Fibroblast of skin of left biceps (primary cell): ENCODE measurements around the gene CHCT1.
A peak's percentile ranks its signal among the peaks of the same experiment; 100 is the strongest.
"Not testable (repeated sequence)": the region's sequence is repeated elsewhere in the genome, so short reads cannot be mapped to it uniquely, and the experiment has no call there.

Experiments
- DNase-seq, 2 experiments: peaks; one replicate each; pipeline ENCODE4 v3.0.0-alpha.2; 2013; ENCODE audit warnings: low read depth in 2 of 2

Gene CHCT1

DNA sequence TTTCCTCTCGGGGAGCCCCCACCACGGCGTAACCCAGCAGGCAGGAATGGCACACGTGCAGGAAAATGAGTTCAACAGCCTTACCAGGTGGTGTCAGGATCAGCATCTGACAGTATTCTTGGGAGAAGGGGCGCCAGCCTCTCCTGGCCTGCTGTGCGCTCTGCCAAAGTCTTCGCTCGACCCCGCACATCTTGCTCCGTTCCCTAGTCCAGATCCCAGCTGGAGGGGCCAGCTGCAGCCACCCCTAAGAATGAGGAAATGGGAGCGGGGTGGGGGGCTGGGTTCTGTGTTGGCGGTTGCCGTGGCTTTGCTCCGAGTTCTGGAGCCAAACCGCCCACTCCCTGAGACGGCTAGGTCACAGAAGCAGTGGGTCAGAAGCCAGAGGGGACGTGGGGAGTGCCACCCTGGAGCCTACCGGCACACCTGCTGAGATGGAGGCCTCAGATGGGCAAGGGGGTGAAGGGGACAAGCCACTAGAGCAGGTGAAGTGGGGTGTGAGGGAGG lies at the start of gene CHCT1:
TSS of gene CHCT1 (plus strand) at position 328 of the 504 bp plus-strand sequence. CDS start at position 432, 104 bp downstream.
- no peak for DNase-seq

DNA sequence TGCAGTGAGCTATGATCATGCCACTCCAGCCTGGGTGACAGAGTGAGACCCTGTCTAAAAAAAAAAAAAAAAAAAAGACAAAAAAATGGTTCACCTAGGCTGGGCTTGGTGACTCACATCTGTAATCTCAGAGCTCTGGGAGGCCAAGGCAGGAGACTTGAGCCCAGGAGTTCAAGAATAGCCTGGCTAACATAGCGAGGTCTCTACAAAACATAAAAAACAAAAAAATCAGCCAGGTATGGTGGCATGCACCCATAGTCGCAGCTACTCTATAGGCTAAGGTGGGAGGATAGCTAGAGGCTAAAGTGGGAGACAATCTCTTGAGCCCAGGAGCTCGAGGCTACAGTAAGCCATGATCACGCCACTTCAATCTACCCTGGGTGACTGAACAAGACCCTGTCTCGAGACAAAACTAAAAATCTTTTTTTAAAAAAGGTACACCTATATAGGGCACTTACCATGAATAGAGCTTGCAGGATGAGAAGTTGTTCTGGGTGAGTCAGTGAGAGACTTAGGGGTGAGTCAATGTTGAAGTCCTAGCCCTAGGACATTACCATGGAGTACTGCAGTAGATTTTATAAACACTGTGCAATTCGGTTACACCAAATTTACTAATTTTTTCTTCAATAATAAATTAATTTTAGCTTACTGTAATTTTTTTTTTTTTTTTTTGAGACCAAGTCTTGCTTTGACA lies 49.4 kb upstream of the CHCT1 start:
- no peak for DNase-seq

DNA sequence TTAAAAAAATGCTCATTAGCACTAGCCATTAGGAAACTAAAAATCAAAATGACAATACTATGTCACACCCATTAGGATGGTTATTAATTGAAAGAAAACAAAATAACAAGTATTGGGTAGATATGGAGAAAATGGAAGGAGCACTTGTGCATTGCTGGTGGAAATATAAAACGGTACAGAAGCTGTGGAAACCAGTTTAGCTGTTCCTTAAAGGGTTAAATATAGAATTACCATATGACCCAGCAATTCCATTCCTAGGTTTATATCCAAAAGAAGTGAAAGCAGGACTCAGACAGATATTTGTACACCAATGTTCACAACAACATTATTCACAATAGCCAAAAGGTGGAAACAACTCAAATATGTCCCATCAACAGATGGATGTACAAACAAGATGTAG lies 44.1 kb upstream of the CHCT1 start:
- not testable (repeated sequence) for DNase-seq

DNA sequence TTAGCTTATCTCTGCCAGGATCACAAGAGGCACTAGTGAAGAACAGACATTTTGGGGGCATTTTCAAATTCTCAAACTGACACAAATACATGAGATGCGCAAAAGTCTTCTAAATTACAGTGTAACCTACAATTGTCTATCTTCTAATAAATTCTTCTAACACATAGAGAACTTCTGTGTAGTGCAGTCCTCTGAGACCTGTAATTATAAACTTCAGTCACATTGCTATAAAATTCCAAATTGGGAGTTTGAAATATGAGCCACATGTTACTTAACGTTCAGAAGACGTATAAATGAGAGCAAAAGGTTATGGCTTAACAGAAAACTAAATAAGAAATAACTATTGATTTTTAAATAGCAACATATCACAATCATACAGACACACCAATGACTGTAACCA lies 42.8 kb upstream of the CHCT1 start:
- not testable (repeated sequence) for DNase-seq

DNA sequence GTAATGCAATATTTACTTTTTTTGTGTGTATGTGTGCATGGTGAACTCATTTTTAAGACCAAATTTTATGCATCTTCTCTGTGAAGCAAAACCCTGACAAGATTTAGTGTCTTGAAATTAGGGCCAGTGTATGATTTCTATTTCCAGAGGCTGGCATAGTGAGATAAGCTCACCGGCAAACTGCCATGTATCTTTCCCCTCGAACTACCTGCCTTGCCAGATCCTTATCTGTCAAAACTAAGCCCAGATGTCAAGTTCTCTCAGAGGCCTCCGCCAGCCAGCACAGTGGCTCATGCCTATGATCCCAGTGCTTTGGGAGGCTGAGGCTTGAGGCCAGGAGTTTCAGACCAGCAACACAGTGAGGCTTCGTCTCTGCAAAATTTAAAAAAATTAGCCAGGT lies 40.3 kb upstream of the CHCT1 start:
- DNase-seq: no peak

DNA sequence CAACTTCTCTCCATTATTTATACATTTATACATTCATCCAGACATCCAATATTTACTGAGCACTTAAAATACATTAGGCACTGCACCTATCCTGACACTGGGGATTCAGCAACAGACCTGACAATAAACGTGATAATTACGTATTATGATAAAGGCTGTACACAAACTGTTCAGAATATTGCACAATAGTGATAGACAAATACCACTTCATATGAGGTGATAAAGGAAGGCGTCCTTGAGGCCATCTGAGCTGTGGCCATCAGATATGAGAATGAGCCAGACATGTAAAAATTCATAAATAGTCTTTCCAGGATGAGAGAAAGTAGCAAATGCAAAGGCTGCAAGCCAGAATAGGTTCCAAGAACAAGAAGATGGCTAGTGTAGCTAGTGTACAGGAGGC lies 38.9 kb upstream of the CHCT1 start:
- no peak for DNase-seq

DNA sequence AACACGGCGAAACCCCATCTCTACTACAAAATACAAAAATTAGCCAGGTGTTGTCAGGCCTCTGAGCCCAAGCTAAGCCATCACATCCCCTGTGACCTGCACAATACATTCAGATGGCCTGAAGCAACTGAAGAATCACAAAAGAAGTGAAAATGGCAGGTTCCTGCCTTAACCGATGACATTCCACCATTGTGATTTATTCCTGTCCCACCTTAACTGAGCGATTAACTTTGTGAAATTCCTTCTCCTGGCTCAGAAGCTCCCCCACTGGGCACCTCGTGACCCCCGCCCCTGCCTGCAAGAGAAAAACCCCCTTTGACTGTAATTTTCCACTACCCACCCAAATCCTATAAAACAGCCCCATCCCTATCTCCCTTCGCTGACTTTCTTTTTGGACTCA lies 37.4 kb upstream of the CHCT1 start:
- not testable (repeated sequence) for DNase-seq

DNA sequence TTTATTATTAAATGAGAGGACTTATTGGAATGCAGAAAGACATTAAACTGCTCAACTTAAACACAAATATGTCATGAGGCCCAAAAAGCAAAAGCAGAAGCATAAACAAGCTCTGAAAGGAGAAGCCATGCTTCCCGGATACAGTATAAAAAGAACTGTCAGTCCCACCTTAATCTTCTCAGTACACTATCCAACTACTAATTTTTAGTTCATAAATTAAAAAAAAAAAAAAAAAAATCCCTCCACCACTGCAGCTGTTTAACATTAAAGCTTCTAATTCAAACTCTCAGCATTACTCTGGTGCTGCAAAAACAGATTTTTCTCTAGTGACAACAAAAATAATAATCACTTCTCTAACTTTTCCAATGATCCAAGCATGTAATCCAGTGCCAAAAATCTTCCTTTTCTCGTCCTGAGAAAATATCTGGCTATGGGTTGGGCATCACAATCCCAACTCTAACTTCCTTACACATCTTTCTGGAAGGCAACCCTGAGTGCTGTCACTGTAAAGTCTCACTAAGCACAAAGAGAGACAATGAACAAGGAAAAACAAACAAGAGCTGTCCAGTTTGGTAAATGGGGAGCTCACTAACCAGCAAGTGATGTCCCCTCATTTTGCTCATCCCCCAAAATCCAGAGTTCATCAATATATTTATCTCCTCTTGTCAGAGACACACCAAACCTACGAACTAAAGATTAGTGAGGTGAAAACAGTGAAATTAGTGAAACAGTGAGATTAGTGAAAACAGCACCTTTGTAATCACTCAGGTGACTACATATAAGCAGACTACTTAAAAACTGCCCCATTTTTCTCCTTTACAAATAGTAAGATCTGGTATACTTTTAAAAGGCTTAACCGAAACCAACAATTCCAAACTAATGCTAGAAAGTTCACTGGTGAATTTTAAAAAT lies 35.9 kb upstream of the CHCT1 start:
- no peak for DNase-seq

DNA sequence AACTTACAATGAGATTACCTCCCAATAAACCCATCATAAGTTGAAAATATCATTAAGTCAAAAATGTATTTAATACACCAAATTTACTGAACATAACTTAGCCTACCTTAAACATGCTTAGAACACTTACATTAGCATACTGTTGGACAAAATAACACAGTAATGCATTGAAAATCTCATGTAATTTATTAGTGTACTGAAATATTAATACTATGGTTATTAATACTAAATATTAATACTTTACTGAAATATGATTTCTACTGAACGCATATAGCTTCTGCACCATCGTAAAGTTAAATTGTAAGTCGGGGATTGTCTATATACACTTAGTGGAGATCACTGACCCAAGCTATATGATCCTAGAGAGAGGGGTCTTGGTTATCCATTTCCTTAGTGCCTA lies 34.6 kb upstream of the CHCT1 start:
- no peak for DNase-seq

DNA sequence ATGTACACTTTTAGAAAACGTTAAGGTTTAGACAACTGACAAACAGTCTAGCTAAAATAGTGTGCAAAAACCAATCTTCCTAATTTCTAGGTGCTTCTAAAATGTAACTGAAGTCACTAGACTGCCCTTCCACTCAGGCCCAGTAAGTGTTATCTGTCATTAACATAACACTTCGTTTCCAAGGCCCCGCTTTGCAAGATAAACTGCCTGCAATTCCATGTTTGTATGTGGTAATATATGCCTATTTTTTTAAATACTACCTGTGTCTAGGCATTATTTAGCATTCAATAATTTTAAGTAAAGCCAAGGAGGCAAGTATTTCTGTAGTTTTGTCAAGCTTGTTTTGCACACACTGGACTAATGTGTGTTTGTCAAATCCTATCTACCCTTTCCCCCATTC lies 33.5 kb upstream of the CHCT1 start:
- no peak for DNase-seq

DNA sequence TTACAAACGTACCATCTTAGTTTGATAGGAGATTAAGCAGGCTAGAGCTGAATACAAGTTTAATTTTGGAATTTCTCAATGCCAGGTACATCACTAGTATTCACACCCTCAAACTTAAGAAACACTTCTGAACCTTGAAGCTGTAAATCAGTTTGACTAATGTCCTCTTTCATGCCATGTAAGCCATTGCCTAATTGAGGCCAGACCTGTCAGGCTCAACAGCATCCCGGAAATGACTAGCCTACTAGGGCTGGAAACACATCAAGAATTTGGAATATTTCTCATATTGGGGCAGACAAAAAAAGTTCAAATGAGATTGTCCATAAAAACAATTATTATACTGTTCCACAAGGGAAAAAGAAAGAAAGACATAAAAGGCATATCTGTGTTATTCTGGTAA lies 32.1 kb upstream of the CHCT1 start:
- peak; percentile 67 to 70 for DNase-seq

DNA sequence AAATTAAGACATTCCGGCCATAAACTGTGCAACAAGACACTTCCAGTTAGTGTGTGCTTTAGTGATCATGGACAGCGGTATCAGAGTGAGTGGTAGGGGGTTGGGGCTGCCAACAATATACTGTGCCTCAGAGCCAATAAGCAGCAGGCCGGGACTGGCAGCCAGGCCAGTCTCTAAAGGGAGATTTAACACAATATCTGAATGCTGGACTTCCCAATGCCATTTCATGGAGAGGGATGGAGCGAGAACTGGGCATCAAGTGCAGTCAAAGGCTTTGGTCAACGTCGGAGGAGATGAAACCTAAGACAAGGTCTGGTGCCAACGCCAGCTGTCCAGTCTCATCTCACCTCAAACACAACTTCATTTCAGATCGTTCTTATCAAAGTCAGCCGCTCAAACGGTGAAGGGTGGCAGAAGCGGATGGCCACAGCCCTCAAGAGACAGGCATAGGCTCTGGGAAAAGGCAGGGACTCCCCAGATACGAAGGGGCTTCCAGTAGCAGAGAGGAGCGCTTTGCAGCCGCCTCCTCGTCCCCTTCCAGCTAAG lies 31.3 kb upstream of the CHCT1 start:
- no peak for DNase-seq

DNA sequence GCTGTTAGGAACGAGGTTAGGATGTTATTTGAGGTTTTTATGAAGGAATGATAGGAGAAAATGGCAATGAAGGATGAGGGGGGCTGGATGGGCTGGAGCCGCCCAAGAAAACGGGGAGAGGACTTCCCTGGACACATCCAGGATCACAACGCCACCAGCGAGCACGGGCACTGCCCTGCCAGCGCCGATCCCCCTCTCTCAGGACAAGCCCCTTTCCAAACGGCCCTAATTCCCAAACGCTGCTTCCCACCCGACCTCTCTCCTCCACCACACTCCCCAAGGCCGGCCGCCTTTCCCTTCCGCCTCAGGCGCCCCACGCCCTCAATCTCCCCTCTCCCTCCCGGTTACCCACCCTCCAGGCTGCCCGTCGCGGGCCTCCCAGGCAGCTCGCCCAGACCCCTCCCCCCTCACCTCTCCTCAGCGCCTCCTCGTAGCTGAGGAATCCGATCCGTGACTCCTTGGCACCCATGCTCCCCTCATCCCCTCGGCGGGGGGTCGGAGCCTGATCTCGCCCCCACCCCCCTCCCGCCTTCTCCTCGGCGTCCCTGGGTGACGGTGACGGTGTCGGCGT lies 30.7 kb upstream of the CHCT1 start:
- DNase-seq: no peak

DNA sequence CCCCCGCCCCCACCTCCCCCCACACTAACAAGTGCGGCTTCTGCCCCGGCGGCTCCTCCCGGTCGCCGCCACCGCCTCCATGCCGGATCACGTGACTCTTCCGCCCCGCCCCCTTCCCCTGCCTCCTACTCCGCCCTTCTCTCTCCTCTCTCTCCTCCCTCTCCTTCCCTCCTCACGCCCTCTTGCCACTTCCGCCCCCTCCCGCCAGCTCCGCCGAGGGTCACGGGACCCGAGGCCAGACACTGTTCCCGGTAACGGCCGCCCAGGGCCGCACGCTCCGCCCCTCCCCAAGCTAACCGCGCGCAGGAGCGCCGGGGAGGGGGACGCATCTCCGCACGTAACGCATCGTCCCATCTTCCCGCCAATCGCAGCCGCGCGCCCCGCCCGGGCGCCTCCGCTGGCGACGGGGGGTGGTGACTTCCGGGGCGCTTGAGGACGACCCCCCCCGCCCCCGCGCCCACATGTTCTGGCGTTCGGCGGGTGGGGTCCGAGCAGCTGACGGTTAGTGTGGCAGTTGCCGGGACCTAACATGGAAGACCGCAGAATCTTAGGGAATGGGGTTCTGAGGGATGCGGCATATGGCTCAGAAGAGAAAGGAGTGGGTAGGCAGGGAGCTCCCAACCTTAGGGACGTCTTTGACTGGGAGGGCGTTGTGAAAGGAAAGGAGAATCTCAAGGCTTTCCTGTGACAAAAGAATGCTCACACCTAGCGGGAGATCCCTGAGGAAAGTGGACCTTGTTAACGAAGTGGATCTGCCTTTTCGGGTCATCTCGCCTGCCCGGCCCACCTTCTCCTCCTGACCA lies 30.0 kb upstream of the CHCT1 start, which contains the start of gene USP32:
TSS of gene USP32 (minus strand) at position 92 of the 803 bp plus-strand sequence. CDS start 194 bp downstream, outside the sequence.
- peak; percentile 97 to 98 for DNase-seq

DNA sequence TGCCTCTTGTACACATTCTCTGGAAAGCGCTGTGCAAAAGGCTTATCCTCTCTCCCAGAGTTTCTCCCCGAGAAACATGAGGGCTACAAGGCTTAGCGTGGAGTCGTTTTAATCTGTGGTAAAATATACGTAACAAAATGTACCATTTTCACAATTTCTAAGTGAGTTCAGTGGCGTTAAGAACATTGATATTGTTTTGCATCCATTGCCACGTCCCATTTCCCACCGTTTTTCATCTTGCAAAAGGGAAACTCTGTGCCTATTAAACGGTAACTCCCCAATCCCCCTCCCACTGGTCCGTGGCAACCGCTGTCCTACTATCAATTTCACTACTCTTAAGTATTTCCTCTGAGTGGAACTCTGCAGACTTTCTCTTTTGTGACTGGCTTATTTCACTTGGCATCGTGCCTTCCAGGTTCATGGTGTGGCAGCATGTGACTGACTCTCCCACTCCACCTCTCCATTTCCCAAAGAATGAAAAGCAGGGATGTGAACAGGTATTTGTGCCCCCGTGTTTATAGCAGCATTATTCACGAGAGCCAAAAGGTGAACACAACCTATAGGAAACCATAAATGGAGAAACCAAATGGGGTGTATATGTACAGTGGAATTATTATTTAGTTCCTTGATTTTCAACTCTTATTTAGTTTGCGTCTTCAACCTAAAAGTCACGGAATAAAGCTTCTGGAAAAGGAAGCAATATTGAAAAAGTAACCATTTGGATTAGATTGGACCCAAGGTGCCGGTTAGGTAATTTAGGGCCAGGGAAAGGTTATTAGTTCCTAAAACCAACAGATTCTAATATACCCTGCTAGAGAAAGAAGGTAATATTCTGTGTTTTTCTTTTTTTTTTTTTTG lies 29.2 kb upstream of the CHCT1 start:
- no peak for DNase-seq

DNA sequence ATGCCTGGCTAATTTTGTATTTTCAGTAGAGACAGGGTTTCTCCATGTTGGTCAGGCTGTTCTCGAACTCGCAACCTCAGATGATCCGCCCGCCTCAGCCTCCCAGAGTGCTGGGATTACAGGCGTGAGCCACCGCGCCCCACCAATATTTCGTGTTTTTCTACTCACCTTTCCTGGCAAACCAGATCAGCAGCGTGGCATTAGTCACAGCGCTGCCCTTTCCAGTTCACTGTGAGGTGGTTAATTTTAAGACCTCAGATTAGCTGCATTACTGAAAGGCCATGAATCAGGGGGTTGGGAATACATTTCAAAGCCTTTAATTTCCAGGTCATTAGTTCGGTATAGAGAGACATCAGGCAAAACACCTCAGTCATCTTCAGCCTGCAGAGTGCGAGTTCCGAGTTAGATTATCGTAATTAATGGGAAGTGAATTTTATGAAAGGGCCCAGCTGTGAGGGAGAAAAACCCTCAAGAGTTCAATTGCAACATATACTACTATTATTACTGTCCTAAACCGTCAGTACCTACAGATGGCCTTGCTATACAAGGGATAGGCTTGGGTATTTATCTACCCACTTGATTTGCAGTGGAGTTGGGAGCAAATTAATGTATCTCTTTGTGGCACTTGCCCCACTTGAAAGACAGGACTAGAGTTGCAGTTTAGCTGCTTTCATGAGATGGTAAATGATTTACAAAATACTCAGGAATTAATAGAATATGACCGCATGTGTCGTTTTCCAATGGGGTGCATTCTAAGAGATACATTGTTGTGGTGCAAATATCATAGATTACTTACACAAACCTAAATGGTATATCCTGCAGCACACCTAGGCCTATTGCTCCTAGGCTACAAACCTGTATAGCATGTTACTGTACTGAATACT lies 28.2 kb upstream of the CHCT1 start:
- DNase-seq: no peak

DNA sequence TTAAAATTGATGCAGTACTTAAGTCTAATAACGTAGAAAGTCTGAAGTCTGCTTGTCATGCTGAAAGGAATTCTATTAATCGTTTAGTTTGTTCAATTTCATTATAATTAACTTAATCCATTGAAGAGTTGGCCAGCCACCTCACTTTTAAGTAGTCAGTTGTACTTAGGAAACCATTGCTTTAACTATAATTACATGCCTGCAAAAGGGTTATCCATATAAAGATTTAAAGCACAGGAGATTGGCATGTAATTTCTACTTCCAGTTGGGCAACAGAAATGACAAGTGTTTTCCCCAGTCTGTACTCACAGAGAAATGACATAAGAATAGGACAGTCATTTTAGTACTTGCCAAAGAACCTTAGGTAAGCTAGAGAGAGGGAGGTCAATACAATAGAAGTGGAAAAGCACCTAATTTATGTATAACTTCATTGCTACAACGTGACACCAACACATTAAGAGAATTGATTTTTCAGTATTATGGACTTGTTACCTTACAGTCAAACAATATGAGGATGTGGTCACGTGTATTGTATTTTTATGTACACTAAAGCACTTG lies 26.7 kb upstream of the CHCT1 start:
- DNase-seq: no peak

DNA sequence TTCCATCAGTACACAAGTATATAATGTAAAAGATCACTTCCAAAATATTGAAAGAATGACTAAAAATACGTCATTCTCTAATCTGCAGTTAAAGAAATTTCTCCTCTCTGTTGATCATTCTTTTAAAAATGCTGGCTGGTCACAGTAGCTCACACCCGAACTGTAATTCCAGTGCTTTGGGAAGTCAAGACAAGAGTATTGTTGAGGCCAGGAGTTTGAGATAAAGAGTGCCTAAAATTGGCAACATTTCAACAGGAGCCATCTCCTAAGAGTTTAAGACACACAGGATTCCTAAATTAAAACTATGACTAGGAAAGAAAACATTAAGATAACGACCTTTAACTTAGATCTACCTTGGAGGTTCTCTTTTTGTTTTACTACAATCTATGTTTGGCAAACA lies 25.9 kb upstream of the CHCT1 start:
- DNase-seq: no peak
